MCF 10A (cell line): ENCODE measurements around the gene TOR3A. TPM values are rescaled to one million over a fixed set of nuclear protein-coding genes. Genes with fewer than 3 reads are reported as not detected.

Experiments used
- BruUV-seq: library from RNA; stranded (reverse); fragments of 400-500 nt; replicated peaks from 2 replicates; lab custom pipeline; 2021; lab: Mats Ljungman, UMichigan
- CTCF ChIA-PET: fragments of 300-600 bp; sonication (Branson Sonifier 250); formaldehyde crosslinking; extraction: SDS; loops from one replicate; lab custom pipeline; 2021; ENCODE audit warnings: antibody characterized with exemption, inconsistent platforms; lab: Yijun Ruan, JAX
- POLR2A ChIA-PET: fragments of 300-600, 350-650 bp; sonication (Branson Sonifier 250); formaldehyde crosslinking; extraction: SDS; loops from one replicate; lab custom pipeline; 2020; ENCODE audit warnings: antibody characterized with exemption, inconsistent platforms; lab: Yijun Ruan, JAX
- DNase-seq: peaks from one replicate; pipeline ENCODE4 v3.0.0-alpha.2; 2018; ENCODE audit not compliant: unreplicated experiment
- H3K27ac Mint-ChIP-seq: one replicate; pipeline ENCODE4 v1.8.0; 2022; ENCODE audit warnings: mild to moderate bottlenecking, low read depth, mixed read lengths; ENCODE audit not compliant: unreplicated experiment
- H3K27me3 Mint-ChIP-seq: one replicate; pipeline ENCODE4 v1.8.0; 2022; ENCODE audit warnings: mixed read lengths; ENCODE audit not compliant: insufficient read depth, unreplicated experiment
- H3K36me3 Mint-ChIP-seq: one replicate; pipeline ENCODE4 v1.8.0; 2022; ENCODE audit warnings: mild to moderate bottlenecking, moderate library complexity, mixed read lengths; ENCODE audit not compliant: insufficient read depth, unreplicated experiment
- H3K4me1 Mint-ChIP-seq: one replicate; pipeline ENCODE4 v1.8.0; 2022; ENCODE audit warnings: mixed read lengths; ENCODE audit not compliant: insufficient read depth, unreplicated experiment
- H3K4me3 Mint-ChIP-seq: one replicate; pipeline ENCODE4 v1.8.0; 2022; ENCODE audit warnings: mild to moderate bottlenecking, moderate library complexity, mixed read lengths; ENCODE audit not compliant: unreplicated experiment
- H3K9me3 Mint-ChIP-seq: one replicate; pipeline ENCODE4 v1.8.0; 2022; ENCODE audit warnings: mixed read lengths; ENCODE audit not compliant: unreplicated experiment
- intact Hi-C: fragments of 100-400 bp; cut with micrococcal nuclease; formaldehyde crosslinking; loops from 2 replicates; pipeline ENCODE4 v1.14.1; 2022
- total RNA-seq: library from RNA; stranded (reverse); gene quantifications from 2 replicates; pipeline ENCODE4 v1.2.3, GENCODE V29; 2022
- TF ChIP-seq, protein P1 (sequence below): fragments of 200-600 bp; IDR thresholded peaks from one replicate; pipeline ENCODE4 v1.8.0; 2022; ENCODE audit warnings: antibody characterized with exemption, mild to moderate bottlenecking; ENCODE audit not compliant: unreplicated experiment

The TOR3A gene
- total RNA-seq, 1 experiment from 2014 or later: 31.3 TPM

DNA sequence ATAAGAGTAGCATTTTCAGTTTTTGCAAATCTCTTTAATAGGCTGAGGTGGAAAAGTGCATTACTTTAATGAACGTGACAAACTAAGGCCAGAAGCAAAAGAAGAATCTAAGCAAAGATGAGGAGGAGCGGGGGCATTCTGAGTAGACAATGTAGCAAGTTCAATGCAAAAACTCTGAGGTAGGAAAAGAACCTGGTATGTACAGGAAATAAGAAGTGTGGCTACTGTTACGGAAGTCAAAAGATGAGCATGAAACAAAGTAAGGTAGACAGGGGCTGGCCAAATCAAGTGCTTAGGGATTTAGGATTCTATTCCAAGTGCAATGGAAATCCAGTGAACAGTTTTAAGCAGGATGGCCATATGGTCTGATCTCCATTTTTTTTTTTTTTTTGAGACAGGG is 63.7 kb downstream of the TOR3A start:
- Mint-ChIP-seq H3K27me3 (no peaks in the 10 kb centered on the region), H3K4me3 (no peak overlapping the region), H3K36me3 (peaks cover 10% of the 10 kb centered on the region), H3K27ac (no peak overlapping the region), H3K9me3 (no peaks in the 10 kb centered on the region), H3K4me1 (peaks cover 22% of the 10 kb centered on the region)
- TF ChIP-seq, protein P1, sequence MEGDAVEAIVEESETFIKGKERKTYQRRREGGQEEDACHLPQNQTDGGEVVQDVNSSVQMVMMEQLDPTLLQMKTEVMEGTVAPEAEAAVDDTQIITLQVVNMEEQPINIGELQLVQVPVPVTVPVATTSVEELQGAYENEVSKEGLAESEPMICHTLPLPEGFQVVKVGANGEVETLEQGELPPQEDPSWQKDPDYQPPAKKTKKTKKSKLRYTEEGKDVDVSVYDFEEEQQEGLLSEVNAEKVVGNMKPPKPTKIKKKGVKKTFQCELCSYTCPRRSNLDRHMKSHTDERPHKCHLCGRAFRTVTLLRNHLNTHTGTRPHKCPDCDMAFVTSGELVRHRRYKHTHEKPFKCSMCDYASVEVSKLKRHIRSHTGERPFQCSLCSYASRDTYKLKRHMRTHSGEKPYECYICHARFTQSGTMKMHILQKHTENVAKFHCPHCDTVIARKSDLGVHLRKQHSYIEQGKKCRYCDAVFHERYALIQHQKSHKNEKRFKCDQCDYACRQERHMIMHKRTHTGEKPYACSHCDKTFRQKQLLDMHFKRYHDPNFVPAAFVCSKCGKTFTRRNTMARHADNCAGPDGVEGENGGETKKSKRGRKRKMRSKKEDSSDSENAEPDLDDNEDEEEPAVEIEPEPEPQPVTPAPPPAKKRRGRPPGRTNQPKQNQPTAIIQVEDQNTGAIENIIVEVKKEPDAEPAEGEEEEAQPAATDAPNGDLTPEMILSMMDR: no peak
- BruUV-seq: no TSS peak
- ChIA-PET CTCF (interaction anchor here (0.7 to 1.1 kb wide), 2 partner anchors 11 to 95 kb away, joined by 3 read pairs; no protein-coding TSS in a partner anchor), POLR2A (interaction anchor here (0.6 to 1.3 kb wide), 3 partner anchors 10 to 30 kb away, joined by 3 to 4 read pairs (median 3); no protein-coding TSS in a partner anchor)
- no peak for DNase-seq
- intact Hi-C loops: no loop called here

Other genes with a start within 250 kb of the TOR3A start
- not detected in 2 replicates for gene ANGPTL1, start 211.0 kb upstream of the TOR3A start, total RNA-seq
- gene FAM20B, start 56.2 kb upstream of the TOR3A start, total RNA-seq: 44.2 and 45.0 TPM in 2 replicates
- 109 and 160 TPM in 2 replicates for gene ABL2, start 147.6 kb downstream of the TOR3A start, total RNA-seq
- gene SOAT1, start 211.7 kb downstream of the TOR3A start, total RNA-seq: 28.4 and 39.7 TPM in 2 replicates